K562 (cell line): ENCODE results near the gene GCDH. TPM values are rescaled to one million over a fixed set of nuclear protein-coding genes. Genes with fewer than 3 reads are reported as not detected.

Experiments used
- ADNP ChIP-seq: fragments of 200-800 bp; sonication (Bioruptor generic); IDR thresholded peaks from 2 replicates; pipeline ENCODE4 v1.6.1; 2016; ENCODE audit warnings: missing genetic modification characterization, missing compliant biosample characterization
- ARHGAP35 ChIP-seq: fragments of 450-650 bp; IDR thresholded peaks from 2 replicates; pipeline ENCODE4 v1.6.1; 2018; ENCODE audit not compliant: partially characterized antibody
- BMI1 ChIP-seq: fragments of 150-350 bp; IDR thresholded peaks from 2 replicates; pipeline ENCODE4 v1.6.1; 2014; ENCODE audit warnings: low read length
- ELF1 ChIP-seq: fragments of 200-800 bp; sonication (Bioruptor generic); IDR thresholded peaks from 2 replicates; pipeline ENCODE4 v1.6.1; 2016; ENCODE audit warnings: missing genetic modification characterization, missing compliant biosample characterization
- FOXA3 ChIP-seq, 2 experiments: fragments of 450-650 bp in 1 of 2; sonication (generic) in 1 of 2; formaldehyde crosslinking; IDR thresholded peaks in 1 of 2; conservative IDR thresholded peaks in 1 of 2; 2 replicates each; pipeline versions ENCODE4 v1.4.0 to v1.8.0; 2020 to 2022; ENCODE audit warnings: mild to moderate bottlenecking in 2 of 2, missing genetic modification reagents in 1 of 2
- MIER1 ChIP-seq: fragments of 450-650 bp; IDR thresholded peaks from 2 replicates; pipeline ENCODE4 v1.6.1; 2016; ENCODE audit warnings: antibody characterized with exemption, mild to moderate bottlenecking, low read depth
- RBM14 ChIP-seq: fragments of 200-400 bp; formaldehyde crosslinking; IDR thresholded peaks from 2 replicates; pipeline ENCODE4 v1.6.1; 2018; ENCODE audit warnings: low read depth, mild to moderate bottlenecking, low read length, moderate library complexity, borderline replicate concordance; ENCODE audit not compliant: insufficient read depth
- SAFB ChIP-seq: fragments of 200-400 bp; formaldehyde crosslinking; IDR thresholded peaks from 2 replicates; pipeline ENCODE4 v1.6.1; 2017; ENCODE audit warnings: low read depth, low read length, borderline replicate concordance
- SMARCB1 ChIP-seq: IDR thresholded peaks from 2 replicates; pipeline ENCODE4 v1.6.1; 2011; ENCODE audit warnings: improper control_type of control experiment, low read depth; ENCODE audit not compliant: insufficient read length
- ZBTB1 ChIP-seq: sonication (generic); formaldehyde crosslinking; IDR thresholded peaks from 2 replicates; pipeline ENCODE4 v1.8.1; 2023; ENCODE audit warnings: missing genetic modification reagents, low read depth, mild to moderate bottlenecking, borderline replicate concordance
- ZNF134 ChIP-seq: fragments of 250-450 bp; sonication (Bioruptor Pico); conservative IDR thresholded peaks from 2 replicates; pipeline ENCODE4 v1.4.0; 2020
- ZNF143 ChIP-seq: sonication (generic); formaldehyde crosslinking; IDR thresholded peaks from 2 replicates; pipeline ENCODE4 v1.9.0; 2022; ENCODE audit warnings: mild to moderate bottlenecking, missing genetic modification reagents
- ZNF668 ChIP-seq: fragments of 250-450 bp; sonication (Bioruptor Pico); IDR thresholded peaks from 2 replicates; pipeline ENCODE4 v1.8.0; 2022; ENCODE audit warnings: mild to moderate bottlenecking, inconsistent platforms
- polyA plus RNA-seq, 8 experiments: library from polyadenylated mRNA; depleted of rRNA in 4 of 8; stranded (reverse) in 5 of 8; unstranded in 3 of 8; fragments of >200 nt; fragmentation: Nextera tagmentation in 2 of 8; fragmentation: Illumina TruSeq in 1 of 8; extraction: Ambion mirVana in 2 of 8; extraction: Trizol in 1 of 8; gene quantifications; 2 replicates each; pipeline versions ENCODE4 v1.2.1 to v1.2.3, GENCODE V29; 2011 to 2014; ENCODE audit warnings: inconsistent platforms in 1 of 8, missing spikeins in 1 of 8
- total RNA-seq, 7 experiments: library from RNA; depleted of rRNA in 6 of 7; stranded (reverse); fragments of >200 nt in 6 of 7; fragmentation: Illumina TruSeq in 2 of 7; extraction: Trizol in 2 of 7; gene quantifications; 2 replicates each; pipeline versions ENCODE4 v1.2.1 to v1.2.3, GENCODE V29; 2011 to 2021; ENCODE audit warnings: low replicate concordance in 1 of 7
- TF ChIP-seq, protein P1 (sequence below), 2 experiments: fragments of 200-800 bp in 1 of 2; sonication (Bioruptor generic) in 1 of 2; sonication (generic) in 1 of 2; formaldehyde crosslinking in 1 of 2; IDR thresholded peaks in 1 of 2; conservative IDR thresholded peaks in 1 of 2; 2 replicates each; pipeline versions ENCODE4 v1.5.0 to v1.6.1; 2016 to 2020; ENCODE audit warnings: missing compliant biosample characterization in 1 of 2, missing genetic modification characterization in 1 of 2, missing genetic modification reagents in 1 of 2
- TF ChIP-seq, protein P2 (sequence below): fragments of 450-650 bp; IDR thresholded peaks from 2 replicates; pipeline ENCODE4 v1.6.1; 2017; ENCODE audit warnings: antibody characterized with exemption, mild to moderate bottlenecking
- TF ChIP-seq, protein P3 (sequence below): fragments of 450-650 bp; formaldehyde crosslinking; IDR thresholded peaks from 2 replicates; pipeline ENCODE4 v1.4.0; 2020; ENCODE audit warnings: mild to moderate bottlenecking, moderate library complexity

The GCDH gene
- total and polyA plus RNA-seq, 9 of the 15 experiments (the other 6 are each of a cell fraction or from before 2014, with no cell fraction given): 2.9 to 50.8 (median 19.1) TPM

DNA sequence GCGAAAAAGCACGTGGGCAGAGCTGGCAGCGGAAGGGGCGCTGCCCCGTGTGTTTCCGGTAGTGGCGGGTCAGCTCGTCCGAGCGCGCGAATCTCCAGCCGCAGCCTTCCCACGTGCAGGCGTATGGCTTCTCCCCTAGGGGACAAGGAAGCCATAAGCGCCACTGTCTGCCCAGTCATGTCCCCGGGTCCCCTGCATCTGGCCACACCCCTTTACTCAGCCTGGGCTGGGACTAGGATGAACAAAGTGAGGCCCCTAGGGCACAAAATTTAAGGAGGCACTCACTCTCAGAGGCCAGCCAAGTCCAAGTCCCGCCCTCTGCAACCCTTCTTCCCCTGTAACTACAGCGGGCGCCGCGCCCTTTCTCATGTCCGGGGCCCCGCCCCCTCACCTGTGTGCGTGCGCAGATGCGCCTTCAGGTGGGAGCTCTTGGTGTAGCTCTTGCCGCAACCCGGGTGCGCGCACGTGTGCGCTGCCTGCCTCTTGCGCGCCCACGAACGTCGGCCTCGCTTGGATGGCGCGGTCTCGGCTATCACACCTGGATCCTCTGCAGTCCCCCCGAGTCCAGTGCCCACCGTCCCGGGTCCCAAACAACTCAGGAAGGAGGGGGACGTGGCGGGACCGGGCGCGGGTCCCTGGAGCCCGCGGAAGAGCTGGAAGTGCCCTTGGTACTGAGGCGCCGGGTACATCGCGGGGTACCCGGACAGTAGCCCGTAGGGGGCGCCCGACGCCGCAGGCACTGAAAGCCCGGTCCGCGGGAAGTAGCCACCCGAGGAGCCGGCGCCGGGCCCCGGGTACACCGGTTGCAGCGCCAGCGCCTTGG lies 5.8 kb upstream of the GCDH start (continued):
- TF ChIP-seq, protein P1, sequence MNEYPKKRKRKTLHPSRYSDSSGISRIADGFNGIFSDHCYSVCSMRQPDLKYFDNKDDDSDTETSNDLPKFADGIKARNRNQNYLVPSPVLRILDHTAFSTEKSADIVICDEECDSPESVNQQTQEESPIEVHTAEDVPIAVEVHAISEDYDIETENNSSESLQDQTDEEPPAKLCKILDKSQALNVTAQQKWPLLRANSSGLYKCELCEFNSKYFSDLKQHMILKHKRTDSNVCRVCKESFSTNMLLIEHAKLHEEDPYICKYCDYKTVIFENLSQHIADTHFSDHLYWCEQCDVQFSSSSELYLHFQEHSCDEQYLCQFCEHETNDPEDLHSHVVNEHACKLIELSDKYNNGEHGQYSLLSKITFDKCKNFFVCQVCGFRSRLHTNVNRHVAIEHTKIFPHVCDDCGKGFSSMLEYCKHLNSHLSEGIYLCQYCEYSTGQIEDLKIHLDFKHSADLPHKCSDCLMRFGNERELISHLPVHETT (CRISPR knock-in tag; conservative IDR thresholded peaks at IDR 0.05 in 1 of 2, IDR thresholded peaks at IDR 0.05 in 1 of 2): peak in 1 of 2 experiments; percentile 44; a peak in 2 of 4 replicates
- no peak; the same call in 1 of the 2 replicates for TF ChIP-seq ZBTB1
- TF ChIP-seq MIER1: no peak
- peak; percentile 47; the same call in 1 of the 2 replicates for TF ChIP-seq RBM14
- no peak for TF ChIP-seq FOXA3 (CRISPR knock-in tag; conservative IDR thresholded peaks at IDR 0.05 in 1 of 2, IDR thresholded peaks at IDR 0.05 in 1 of 2)
- no peak for TF ChIP-seq SMARCB1
- TF ChIP-seq ELF1 (tag): no peak
- TF ChIP-seq, protein P2, sequence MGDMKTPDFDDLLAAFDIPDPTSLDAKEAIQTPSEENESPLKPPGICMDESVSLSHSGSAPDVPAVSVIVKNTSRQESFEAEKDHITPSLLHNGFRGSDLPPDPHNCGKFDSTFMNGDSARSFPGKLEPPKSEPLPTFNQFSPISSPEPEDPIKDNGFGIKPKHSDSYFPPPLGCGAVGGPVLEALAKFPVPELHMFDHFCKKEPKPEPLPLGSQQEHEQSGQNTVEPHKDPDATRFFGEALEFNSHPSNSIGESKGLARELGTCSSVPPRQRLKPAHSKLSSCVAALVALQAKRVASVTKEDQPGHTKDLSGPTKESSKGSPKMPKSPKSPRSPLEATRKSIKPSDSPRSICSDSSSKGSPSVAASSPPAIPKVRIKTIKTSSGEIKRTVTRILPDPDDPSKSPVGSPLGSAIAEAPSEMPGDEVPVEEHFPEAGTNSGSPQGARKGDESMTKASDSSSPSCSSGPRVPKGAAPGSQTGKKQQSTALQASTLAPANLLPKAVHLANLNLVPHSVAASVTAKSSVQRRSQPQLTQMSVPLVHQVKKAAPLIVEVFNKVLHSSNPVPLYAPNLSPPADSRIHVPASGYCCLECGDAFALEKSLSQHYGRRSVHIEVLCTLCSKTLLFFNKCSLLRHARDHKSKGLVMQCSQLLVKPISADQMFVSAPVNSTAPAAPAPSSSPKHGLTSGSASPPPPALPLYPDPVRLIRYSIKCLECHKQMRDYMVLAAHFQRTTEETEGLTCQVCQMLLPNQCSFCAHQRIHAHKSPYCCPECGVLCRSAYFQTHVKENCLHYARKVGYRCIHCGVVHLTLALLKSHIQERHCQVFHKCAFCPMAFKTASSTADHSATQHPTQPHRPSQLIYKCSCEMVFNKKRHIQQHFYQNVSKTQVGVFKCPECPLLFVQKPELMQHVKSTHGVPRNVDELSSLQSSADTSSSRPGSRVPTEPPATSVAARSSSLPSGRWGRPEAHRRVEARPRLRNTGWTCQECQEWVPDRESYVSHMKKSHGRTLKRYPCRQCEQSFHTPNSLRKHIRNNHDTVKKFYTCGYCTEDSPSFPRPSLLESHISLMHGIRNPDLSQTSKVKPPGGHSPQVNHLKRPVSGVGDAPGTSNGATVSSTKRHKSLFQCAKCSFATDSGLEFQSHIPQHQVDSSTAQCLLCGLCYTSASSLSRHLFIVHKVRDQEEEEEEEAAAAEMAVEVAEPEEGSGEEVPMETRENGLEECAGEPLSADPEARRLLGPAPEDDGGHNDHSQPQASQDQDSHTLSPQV: peak; percentile 95
- TF ChIP-seq, protein P3, sequence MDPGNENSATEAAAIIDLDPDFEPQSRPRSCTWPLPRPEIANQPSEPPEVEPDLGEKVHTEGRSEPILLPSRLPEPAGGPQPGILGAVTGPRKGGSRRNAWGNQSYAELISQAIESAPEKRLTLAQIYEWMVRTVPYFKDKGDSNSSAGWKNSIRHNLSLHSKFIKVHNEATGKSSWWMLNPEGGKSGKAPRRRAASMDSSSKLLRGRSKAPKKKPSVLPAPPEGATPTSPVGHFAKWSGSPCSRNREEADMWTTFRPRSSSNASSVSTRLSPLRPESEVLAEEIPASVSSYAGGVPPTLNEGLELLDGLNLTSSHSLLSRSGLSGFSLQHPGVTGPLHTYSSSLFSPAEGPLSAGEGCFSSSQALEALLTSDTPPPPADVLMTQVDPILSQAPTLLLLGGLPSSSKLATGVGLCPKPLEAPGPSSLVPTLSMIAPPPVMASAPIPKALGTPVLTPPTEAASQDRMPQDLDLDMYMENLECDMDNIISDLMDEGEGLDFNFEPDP (CRISPR knock-in tag): no peak
- no peak for TF ChIP-seq BMI1
- no peak for TF ChIP-seq ZNF143
- no peak for TF ChIP-seq ZNF134 (CRISPR knock-in tag)
- no peak for TF ChIP-seq SAFB
- no peak for TF ChIP-seq ADNP (tag)
- TF ChIP-seq ARHGAP35: no peak
- no peak for TF ChIP-seq ZNF668 (CRISPR knock-in tag)
